Esophagus muscularis mucosa (tissue), 3 donors: Measurements from ENCODE around the gene KCNA4.

Source experiments
- CTCF ChIP-seq, 3 experiments: fragments of 200-600 bp in 2 of 3; fragments of 450-650 bp in 1 of 3; sonication (generic) in 2 of 3; IDR thresholded peaks; one replicate each; pipeline ENCODE4 v1.5.1; 2017 to 2019; ENCODE audit warnings: antibody characterized with exemption in 3 of 3, mild to moderate bottlenecking in 2 of 3, moderate library complexity in 1 of 3
- POLR2A ChIP-seq: fragments of 450-650 bp; IDR thresholded peaks from one replicate; pipeline ENCODE4 v1.6.1; 2017; ENCODE audit warnings: antibody characterized with exemption, moderate library complexity, mild to moderate bottlenecking, low read depth

- TF ChIP-seq POLR2A (no peak), CTCF (IDR thresholded peaks at IDR 0.05) (no peak)
Observed at GRCh38 chr11:30062103-30062502, 45.3 kb upstream of the KCNA4 start.
